ENCODE data around the gene MMP23B.

DNA sequence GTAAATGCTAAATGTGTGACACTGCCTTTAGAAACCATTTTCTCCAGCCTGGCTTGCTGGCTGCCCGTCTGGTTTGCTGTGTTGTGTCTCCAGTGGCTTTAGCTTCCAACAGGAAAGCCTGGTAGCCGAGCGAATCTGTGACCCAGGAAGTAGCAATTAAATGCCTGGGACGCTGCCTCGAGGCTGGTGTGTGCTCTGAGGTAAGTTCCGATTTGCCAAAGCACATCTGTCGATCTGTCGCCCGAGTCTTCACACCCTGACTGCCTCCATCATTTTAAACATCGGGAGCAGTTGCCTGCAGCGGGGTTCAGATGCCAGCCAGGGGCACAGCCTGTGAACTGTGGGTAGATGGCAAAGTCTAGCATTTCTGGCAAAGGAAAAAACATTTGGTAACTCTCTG, 14.5 kb upstream of the MMP23B start:
- TF ChIP-seq POLR2A (IDR thresholded peaks at IDR 0.05), result no peak
- TF ChIP-seq, protein P1, sequence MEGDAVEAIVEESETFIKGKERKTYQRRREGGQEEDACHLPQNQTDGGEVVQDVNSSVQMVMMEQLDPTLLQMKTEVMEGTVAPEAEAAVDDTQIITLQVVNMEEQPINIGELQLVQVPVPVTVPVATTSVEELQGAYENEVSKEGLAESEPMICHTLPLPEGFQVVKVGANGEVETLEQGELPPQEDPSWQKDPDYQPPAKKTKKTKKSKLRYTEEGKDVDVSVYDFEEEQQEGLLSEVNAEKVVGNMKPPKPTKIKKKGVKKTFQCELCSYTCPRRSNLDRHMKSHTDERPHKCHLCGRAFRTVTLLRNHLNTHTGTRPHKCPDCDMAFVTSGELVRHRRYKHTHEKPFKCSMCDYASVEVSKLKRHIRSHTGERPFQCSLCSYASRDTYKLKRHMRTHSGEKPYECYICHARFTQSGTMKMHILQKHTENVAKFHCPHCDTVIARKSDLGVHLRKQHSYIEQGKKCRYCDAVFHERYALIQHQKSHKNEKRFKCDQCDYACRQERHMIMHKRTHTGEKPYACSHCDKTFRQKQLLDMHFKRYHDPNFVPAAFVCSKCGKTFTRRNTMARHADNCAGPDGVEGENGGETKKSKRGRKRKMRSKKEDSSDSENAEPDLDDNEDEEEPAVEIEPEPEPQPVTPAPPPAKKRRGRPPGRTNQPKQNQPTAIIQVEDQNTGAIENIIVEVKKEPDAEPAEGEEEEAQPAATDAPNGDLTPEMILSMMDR (IDR thresholded peaks at IDR 0.05), result no peak
- TF ChIP-seq EP300 (IDR thresholded peaks at IDR 0.05), result no peak

Data from ovary (tissue), 3 donors.